Transverse colon (tissue), 4 donors: ENCODE measurements around the gene RAI1. TPM values are rescaled to one million over a fixed set of nuclear protein-coding genes. Genes with fewer than 3 reads are reported as not detected.

ENCODE experiments used
- DNase-seq: peaks from one replicate; pipeline ENCODE4 v3.0.0-alpha.2; 2019
- H3K27ac ChIP-seq, 4 donors: fragments of 200-600 bp; sonication (generic); 2 replicates each; pipeline ENCODE4 v1.5.1; 2016 to 2018; ENCODE audit warnings: inconsistent platforms in 4 of 4
- H3K27me3 ChIP-seq: fragments of 200-600 bp; sonication (generic); 2 replicates; pipeline ENCODE4 v1.5.1; 2017; ENCODE audit warnings: inconsistent platforms
- H3K36me3 ChIP-seq, 4 donors: fragments of 200-600 bp; sonication (generic); 2 replicates each; pipeline ENCODE4 v1.5.1; 2017 to 2019; ENCODE audit warnings: inconsistent platforms in 4 of 4
- H3K4me1 ChIP-seq, 4 donors: fragments of 200-600 bp; sonication (generic); 2 replicates each; pipeline ENCODE4 v1.5.1; 2017 to 2020; ENCODE audit warnings: inconsistent platforms in 4 of 4
- H3K4me3 ChIP-seq, 4 donors: fragments of 200-600 bp; sonication (generic); 1 replicate in 1 of 4; 2 replicates in 3 of 4; pipeline versions ENCODE4 v1.5.1 to v1.6.1; 2017 to 2019; ENCODE audit warnings: inconsistent platforms in 4 of 4
- H3K9me3 ChIP-seq, 2 donors: fragments of 200-600 bp; sonication (generic); 2 replicates each; pipeline ENCODE4 v1.5.1; 2017 to 2019; ENCODE audit warnings: inconsistent platforms in 2 of 2
- CTCF ChIP-seq, 5 experiments: fragments of 200-600 bp in 3 of 5; fragments of 450-650 bp in 2 of 5; sonication (generic) in 3 of 5; IDR thresholded peaks; 1 replicate in 2 of 5; 2 replicates in 3 of 5; pipeline ENCODE4 v1.5.1; 2016 to 2017; ENCODE audit warnings: antibody characterized with exemption in 5 of 5, inconsistent platforms in 3 of 5, mild to moderate bottlenecking in 2 of 5, moderate library complexity in 1 of 5
- EP300 ChIP-seq: sonication (generic); formaldehyde crosslinking; IDR thresholded peaks from one replicate; pipeline ENCODE4 v1.6.1; 2017; ENCODE audit warnings: antibody characterized with exemption, low read depth
- POLR2A ChIP-seq: fragments of 450-650 bp; IDR thresholded peaks from one replicate; pipeline ENCODE4 v1.6.1; 2016; ENCODE audit warnings: antibody characterized with exemption, mild to moderate bottlenecking, moderate library complexity
- POLR2AphosphoS5 ChIP-seq, 3 donors: sonication (generic); formaldehyde crosslinking; IDR thresholded peaks; one replicate each; pipeline ENCODE4 v1.6.1; 2016; ENCODE audit warnings: antibody characterized with exemption in 3 of 3
- WGBS, 2 donors: methylation state at CpG; one replicate each; pipeline ENCODE4 v1.1.5; 2018; ENCODE audit warnings: low coverage in 1 of 2; 5-methylcytosine and 5-hydroxymethylcytosine counted together
- in situ Hi-C, 4 donors: fragments of 200-750 bp; cut with MboI; loops; one replicate each; pipeline versions ENCODE4 v1.15.0 to v1.15.1; 2017; ENCODE audit warnings: low sequenced_read_pairs in 3 of 4, low pct_ligation_motif_present in 1 of 4, low pct_unique_long_range_greater_than_20kb in 1 of 4
- intact Hi-C: fragments of 100-400 bp; cut with DNase I; formaldehyde crosslinking; loops from one replicate; pipeline ENCODE4 v1.15.1; 2023; ENCODE audit warnings: low total_unique reads
- total RNA-seq, 4 donors: library from RNA; depleted of rRNA; stranded (reverse); fragments of >200 nt; gene quantifications; one replicate each; pipeline ENCODE4 v1.1.0, GENCODE V29; 2016

Gene RAI1
- total RNA-seq, 4 donors from 2014 or later = 14.1 to 163 (median 34.6) TPM

DNA sequence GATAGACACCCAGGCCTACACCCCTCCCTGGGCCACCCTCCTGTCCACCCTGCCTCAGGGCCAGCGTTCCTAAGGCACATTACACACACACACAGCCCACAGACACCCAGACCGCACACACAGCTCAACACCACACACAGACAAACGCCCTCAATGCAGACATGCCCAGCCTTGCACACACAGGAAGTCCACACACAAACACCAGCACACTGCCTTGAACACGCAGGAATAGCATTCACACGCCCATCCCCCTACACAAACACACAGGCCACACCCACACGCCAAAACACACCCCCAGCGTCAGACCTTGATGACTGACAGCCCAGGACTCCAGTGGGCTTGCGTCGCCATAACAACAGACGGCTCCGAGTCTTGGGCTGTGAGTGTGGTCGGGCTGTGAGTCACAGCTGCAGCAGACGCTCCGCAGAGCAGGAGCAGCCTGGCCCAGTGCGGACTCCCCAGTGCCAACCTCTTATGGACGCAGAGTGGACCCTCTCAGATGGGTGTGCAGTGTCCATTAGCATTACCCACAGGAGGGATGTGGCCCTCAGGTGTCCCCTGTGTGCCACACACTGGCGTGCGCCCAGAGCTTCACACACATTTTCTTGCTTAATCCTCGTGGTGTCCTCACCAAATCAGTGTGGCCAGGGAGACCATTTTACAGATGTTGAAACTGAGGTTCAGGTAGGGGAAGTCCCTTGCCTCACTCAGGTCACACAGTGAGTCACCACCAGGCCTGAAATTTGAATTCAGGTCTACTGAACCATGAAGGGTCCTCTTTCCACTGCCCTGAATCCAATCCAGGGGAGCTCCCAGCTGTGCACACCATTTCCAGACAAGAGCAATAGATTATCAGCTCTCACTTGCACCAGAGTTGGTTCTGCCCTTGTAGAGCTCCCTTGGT is 17.8 kb upstream of the RAI1 start:
- Histone ChIP-seq H3K27ac (no peak overlapping the region), H3K4me3 (no peak overlapping the region)
- TF ChIP-seq POLR2AphosphoS5 (IDR thresholded peaks at IDR 0.05) = no peak
- TF ChIP-seq CTCF (IDR thresholded peaks at IDR 0.05) = no peak
- TF ChIP-seq POLR2A = no peak
- no peak for TF ChIP-seq EP300

GRCh38 chr17:17664064-17664452 is 17.2 kb upstream of the RAI1 start:
- 71% methylated on average over 4 of the region's 4 CpGs; no CpG with 5 or more reads in 1 of the 2 donors for WGBS, 2 donors
- TF ChIP-seq POLR2A (no peak), EP300 (no peak), POLR2AphosphoS5 (IDR thresholded peaks at IDR 0.05) (no peak)
- DNase-seq = no peak
- H3K27ac ChIP-seq = no peak overlapping the region
- H3K9me3 ChIP-seq = peaks cover 2 to 6% of the 10 kb centered on the region in 2 donors
- in situ Hi-C loops (no loop called here), intact Hi-C loops (no loop called here)
- peaks cover 0 to 12% (median 2%) of the 10 kb centered on the region in 4 donors for H3K4me1 ChIP-seq
- H3K36me3 ChIP-seq = no peaks in the 10 kb centered on the region
- no peaks in the 10 kb centered on the region for H3K27me3 ChIP-seq
- H3K4me3 ChIP-seq = no peak overlapping the region

More for the DNA sequence above, 17.8 kb upstream of the RAI1 start:
- no peaks in the 10 kb centered on the region for H3K36me3 ChIP-seq
- H3K9me3 ChIP-seq = peaks cover 3 to 9% of the 10 kb centered on the region in 2 donors
- in situ Hi-C loops (no loop called here), intact Hi-C loops (no loop called here)
- peaks cover 0 to 12% (median 2%) of the 10 kb centered on the region in 4 donors for H3K4me1 ChIP-seq
- WGBS, 2 donors = 36% methylated on average over 18 of the region's 19 CpGs; no CpG with 5 or more reads in 1 of the 2 donors
- DNase-seq = peak; percentile 60
- H3K27me3 ChIP-seq = no peaks in the 10 kb centered on the region

DNA sequence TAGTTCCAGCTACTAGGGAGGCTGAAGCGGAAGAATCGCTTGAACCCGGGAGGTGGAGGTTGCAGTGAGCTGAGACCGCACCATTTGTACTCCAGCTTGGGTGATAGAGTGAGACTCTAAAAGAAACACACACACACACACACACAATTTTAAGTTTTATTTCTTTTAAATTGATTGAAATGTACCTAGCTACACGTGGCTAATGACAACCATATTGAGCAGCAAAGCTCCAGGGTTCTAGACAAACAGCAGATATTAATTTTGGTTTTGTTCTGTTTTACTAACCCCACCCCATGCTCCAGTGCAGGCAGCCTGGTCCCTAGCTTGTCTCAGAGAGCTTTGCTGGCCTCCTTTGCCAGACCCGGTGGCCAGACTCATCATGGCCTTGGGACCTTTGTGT is 16.0 kb upstream of the RAI1 start:
- in situ Hi-C loops = no loop called here
- no peaks in the 10 kb centered on the region for H3K9me3 ChIP-seq
- H3K36me3 ChIP-seq = no peaks in the 10 kb centered on the region
- DNase-seq = no peak
- intact Hi-C loops = no loop called here
- TF ChIP-seq CTCF (IDR thresholded peaks at IDR 0.05) = no peak
- TF ChIP-seq POLR2AphosphoS5 (IDR thresholded peaks at IDR 0.05) = no peak
- no peak for TF ChIP-seq EP300
- no peaks in the 10 kb centered on the region for H3K27me3 ChIP-seq
- peaks cover 0 to 12% (median 2%) of the 10 kb centered on the region in 4 donors for H3K4me1 ChIP-seq
- H3K27ac ChIP-seq = no peak overlapping the region
- H3K4me3 ChIP-seq = no peak overlapping the region
- WGBS, 2 donors = 83% methylated on average over 6 of the region's 6 CpGs; no CpG with 5 or more reads in 1 of the 2 donors

DNA sequence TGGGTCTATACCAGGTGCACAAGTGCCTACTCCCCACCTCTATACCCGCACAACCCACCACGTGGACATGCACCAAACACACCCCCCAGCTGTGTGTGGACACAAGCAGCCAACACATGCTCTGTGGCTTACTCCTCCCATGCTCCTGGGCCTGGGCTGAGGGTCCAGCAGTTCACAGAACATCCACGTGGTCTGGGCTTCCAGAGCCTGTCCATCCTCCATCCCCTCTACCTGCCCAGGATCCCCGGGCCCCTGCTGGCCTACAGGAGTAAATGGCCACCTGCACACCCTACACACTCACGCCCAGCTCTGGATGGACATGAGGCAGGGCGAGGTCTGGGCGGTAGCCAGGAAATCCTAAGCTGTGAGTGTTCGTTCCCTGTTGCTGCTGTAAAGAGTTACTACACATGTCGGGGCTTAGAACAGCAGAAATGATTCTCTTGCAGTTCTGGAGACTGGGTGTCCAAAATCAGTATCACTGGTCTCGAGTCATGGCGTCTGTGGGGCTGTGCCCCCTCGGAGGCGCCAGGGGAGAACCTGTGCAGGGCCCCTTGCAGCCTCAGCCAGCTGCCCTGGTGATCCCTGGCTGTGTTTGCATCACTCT is 15.0 kb upstream of the RAI1 start:
- H3K36me3 ChIP-seq = no peaks in the 10 kb centered on the region
- WGBS, 2 donors = 20 to 40% methylated on average over 2 to 13 of the region's 13 CpGs
- no peak overlapping the region for H3K4me3 ChIP-seq
- H3K27ac ChIP-seq = peak overlapping the region in 1 of 4 donors; percentile 30
- H3K27me3 ChIP-seq = no peaks in the 10 kb centered on the region
- in situ Hi-C loops = no loop called here
- H3K4me1 ChIP-seq = peaks cover 0 to 18% (median 4%) of the 10 kb centered on the region in 4 donors
- peak; percentile 55 for DNase-seq
- TF ChIP-seq POLR2AphosphoS5 (IDR thresholded peaks at IDR 0.05) = no peak
- TF ChIP-seq CTCF (IDR thresholded peaks at IDR 0.05) = peak in 1 of 5 experiments; percentile 31
- no peak for TF ChIP-seq EP300
- no peak for TF ChIP-seq POLR2A
- intact Hi-C loops = no loop called here
- H3K9me3 ChIP-seq = no peaks in the 10 kb centered on the region
